HL-60 (cell line): Measurements from ENCODE around the gene KIAA1549.

ENCODE experiments used
- DNase-seq, 2 experiments: peaks; one replicate each; pipeline ENCODE4 v3.0.0-alpha.2; 2010 to 2020; ENCODE audit warnings: low read depth in 1 of 2, low spot score in 1 of 2
- H3K27ac ChIP-seq: fragments of 250-450 bp; sonication (Bioruptor Pico); replicated peaks from 2 replicates; pipeline ENCODE4 v1.5.1; 2020; ENCODE audit warnings: mild to moderate bottlenecking, moderate library complexity
- H3K27me3 ChIP-seq: fragments of 250-450 bp; sonication (Bioruptor Pico); 2 replicates; pipeline ENCODE4 v1.5.1; 2021; ENCODE audit warnings: mild to moderate bottlenecking, moderate library complexity; ENCODE audit not compliant: insufficient read depth, poor library complexity, severe bottlenecking
- H3K4me3 ChIP-seq: replicated peaks from 2 replicates; pipeline ENCODE4 v1.5.1; 2011; ENCODE audit warnings: mild to moderate bottlenecking, control low read depth, low read length; ENCODE audit not compliant: insufficient read depth
- GABPA ChIP-seq: IDR thresholded peaks from 2 replicates; pipeline ENCODE4 v1.6.1; 2012; ENCODE audit warnings: low read depth
- POLR2AphosphoS5 ChIP-seq: IDR thresholded peaks from 2 replicates; pipeline ENCODE4 v1.6.1; 2012; ENCODE audit warnings: low read depth
- SPI1 ChIP-seq: IDR thresholded peaks from 2 replicates; pipeline ENCODE4 v1.6.1; 2012; ENCODE audit warnings: low read depth, mild to moderate bottlenecking, borderline replicate concordance
- TF ChIP-seq, protein P1 (sequence below): IDR thresholded peaks from 2 replicates; pipeline ENCODE4 v1.6.1; 2012; ENCODE audit warnings: low read depth; ENCODE audit not compliant: insufficient replicate concordance
- TF ChIP-seq, protein P2 (sequence below): IDR thresholded peaks from one replicate; pipeline ENCODE4 v1.5.1; 2011; ENCODE audit warnings: low read length, control low read depth, inconsistent platforms; ENCODE audit not compliant: insufficient read depth

Gene KIAA1549

DNA sequence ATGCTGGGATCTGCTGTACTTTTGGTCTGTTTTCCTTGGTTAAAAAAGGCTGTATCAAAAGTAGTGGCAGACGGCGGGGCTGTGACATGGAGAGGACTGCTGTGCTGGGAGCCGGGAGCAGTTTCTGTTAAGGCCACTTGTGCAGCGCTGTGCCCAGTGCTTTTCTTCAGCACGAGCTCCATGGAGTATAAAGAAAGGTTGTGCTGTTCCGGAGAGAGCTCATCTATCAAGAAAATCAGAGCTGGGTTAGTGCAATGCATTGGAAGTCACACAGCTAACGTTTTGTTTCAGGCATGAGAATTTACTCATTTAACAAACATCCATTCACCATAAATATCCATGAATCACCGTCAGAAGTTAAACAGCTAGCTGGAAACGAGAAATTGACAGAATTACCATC lies 62.0 kb downstream of the KIAA1549 start:
- TF ChIP-seq, protein P1, sequence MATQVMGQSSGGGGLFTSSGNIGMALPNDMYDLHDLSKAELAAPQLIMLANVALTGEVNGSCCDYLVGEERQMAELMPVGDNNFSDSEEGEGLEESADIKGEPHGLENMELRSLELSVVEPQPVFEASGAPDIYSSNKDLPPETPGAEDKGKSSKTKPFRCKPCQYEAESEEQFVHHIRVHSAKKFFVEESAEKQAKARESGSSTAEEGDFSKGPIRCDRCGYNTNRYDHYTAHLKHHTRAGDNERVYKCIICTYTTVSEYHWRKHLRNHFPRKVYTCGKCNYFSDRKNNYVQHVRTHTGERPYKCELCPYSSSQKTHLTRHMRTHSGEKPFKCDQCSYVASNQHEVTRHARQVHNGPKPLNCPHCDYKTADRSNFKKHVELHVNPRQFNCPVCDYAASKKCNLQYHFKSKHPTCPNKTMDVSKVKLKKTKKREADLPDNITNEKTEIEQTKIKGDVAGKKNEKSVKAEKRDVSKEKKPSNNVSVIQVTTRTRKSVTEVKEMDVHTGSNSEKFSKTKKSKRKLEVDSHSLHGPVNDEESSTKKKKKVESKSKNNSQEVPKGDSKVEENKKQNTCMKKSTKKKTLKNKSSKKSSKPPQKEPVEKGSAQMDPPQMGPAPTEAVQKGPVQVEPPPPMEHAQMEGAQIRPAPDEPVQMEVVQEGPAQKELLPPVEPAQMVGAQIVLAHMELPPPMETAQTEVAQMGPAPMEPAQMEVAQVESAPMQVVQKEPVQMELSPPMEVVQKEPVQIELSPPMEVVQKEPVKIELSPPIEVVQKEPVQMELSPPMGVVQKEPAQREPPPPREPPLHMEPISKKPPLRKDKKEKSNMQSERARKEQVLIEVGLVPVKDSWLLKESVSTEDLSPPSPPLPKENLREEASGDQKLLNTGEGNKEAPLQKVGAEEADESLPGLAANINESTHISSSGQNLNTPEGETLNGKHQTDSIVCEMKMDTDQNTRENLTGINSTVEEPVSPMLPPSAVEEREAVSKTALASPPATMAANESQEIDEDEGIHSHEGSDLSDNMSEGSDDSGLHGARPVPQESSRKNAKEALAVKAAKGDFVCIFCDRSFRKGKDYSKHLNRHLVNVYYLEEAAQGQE: no peak
- no peak for TF ChIP-seq POLR2AphosphoS5
- no peak for TF ChIP-seq GABPA
- no peak for TF ChIP-seq SPI1
- TF ChIP-seq, protein P2, sequence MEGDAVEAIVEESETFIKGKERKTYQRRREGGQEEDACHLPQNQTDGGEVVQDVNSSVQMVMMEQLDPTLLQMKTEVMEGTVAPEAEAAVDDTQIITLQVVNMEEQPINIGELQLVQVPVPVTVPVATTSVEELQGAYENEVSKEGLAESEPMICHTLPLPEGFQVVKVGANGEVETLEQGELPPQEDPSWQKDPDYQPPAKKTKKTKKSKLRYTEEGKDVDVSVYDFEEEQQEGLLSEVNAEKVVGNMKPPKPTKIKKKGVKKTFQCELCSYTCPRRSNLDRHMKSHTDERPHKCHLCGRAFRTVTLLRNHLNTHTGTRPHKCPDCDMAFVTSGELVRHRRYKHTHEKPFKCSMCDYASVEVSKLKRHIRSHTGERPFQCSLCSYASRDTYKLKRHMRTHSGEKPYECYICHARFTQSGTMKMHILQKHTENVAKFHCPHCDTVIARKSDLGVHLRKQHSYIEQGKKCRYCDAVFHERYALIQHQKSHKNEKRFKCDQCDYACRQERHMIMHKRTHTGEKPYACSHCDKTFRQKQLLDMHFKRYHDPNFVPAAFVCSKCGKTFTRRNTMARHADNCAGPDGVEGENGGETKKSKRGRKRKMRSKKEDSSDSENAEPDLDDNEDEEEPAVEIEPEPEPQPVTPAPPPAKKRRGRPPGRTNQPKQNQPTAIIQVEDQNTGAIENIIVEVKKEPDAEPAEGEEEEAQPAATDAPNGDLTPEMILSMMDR: no peak
- Histone ChIP-seq H3K27me3 (no peaks in the 10 kb centered on the region), H3K27ac (no peak overlapping the region), H3K4me3 (no peak overlapping the region)
- no peak for DNase-seq

DNA sequence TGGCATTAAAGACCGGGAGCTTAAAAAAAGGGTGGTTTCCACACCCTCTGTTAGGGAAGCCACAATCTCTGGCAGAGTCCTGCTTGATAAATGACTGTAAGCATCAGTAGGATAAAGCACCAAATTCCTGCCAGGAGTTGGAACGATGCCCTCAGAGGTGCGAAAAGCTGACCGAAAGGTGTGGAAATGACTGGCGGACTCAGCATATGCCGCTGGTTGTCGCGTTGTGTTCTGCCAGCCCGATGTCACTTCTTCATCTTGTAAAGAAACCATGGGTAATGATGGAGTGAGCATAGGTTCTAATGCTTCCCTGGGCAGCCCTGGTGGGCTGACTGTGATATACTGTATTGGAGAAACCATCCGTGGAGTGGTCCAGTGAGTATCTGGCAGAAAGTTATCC lies 62.4 kb downstream of the KIAA1549 start:
- Histone ChIP-seq H3K27ac (no peak overlapping the region), H3K27me3 (no peaks in the 10 kb centered on the region), H3K4me3 (no peak overlapping the region)
- TF ChIP-seq, protein P1: no peak
- no peak for TF ChIP-seq POLR2AphosphoS5
- TF ChIP-seq SPI1: no peak
- TF ChIP-seq GABPA: no peak
- TF ChIP-seq, protein P2: no peak
- DNase-seq: no peak

DNA sequence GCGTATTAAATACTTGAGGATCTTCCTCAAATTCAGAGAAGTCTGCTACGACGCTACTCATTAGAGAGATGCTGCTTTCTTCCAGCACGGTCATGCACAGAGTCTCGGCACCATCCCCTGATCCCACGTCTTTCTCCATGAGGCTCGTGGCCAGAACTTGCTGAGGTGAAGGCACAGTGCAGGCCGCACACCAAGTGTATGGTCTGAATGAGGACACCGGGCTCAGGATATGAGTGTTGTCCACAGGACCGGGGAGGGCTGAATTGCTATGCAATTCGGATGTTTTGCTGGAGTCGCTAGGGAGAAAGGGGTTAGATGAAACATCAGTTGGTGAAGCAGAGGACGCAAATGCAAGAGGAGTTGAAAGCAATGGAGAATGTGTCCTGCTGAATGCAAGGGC lies 63.0 kb downstream of the KIAA1549 start:
- DNase-seq: no peak
- no peak overlapping the region for H3K4me3 ChIP-seq
- TF ChIP-seq GABPA: no peak
- TF ChIP-seq POLR2AphosphoS5: no peak
- TF ChIP-seq, protein P1: no peak
- no peak overlapping the region for H3K27ac ChIP-seq
- no peaks in the 10 kb centered on the region for H3K27me3 ChIP-seq

DNA sequence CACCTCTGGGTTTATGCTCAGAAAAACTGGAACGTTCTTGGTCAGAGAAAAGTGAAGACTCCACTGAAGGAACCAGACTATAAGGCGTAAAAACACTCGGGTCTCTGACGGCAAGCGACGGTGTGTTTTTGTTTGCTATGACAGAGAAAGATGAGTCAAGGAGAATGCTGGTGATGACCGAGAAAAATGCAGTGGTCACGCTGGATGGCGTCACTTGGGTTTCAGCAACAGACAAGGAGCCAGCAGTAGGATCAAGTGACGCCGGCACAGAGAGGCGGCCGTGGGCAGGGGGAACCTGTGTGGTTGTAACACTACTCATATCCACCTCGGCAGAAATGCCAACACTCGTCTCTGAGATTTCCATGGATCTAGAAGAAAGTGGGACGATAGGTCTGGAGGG lies 63.4 kb downstream of the KIAA1549 start:
- TF ChIP-seq, protein P1: no peak
- TF ChIP-seq SPI1 (no peak), POLR2AphosphoS5 (no peak), GABPA (no peak)
- TF ChIP-seq, protein P2: no peak
- no peak for DNase-seq
- no peak overlapping the region for H3K4me3 ChIP-seq

More for the DNA sequence above, 63.4 kb downstream of the KIAA1549 start:
- H3K27me3 ChIP-seq: no peaks in the 10 kb centered on the region
- H3K27ac ChIP-seq: no peak overlapping the region
